ENCODE data around the gene HIRIP3.
"Not testable (repeated sequence)": the region's sequence is repeated elsewhere in the genome, so short reads cannot be mapped to it uniquely, and the experiment has no call there.

The HIRIP3 gene

DNA sequence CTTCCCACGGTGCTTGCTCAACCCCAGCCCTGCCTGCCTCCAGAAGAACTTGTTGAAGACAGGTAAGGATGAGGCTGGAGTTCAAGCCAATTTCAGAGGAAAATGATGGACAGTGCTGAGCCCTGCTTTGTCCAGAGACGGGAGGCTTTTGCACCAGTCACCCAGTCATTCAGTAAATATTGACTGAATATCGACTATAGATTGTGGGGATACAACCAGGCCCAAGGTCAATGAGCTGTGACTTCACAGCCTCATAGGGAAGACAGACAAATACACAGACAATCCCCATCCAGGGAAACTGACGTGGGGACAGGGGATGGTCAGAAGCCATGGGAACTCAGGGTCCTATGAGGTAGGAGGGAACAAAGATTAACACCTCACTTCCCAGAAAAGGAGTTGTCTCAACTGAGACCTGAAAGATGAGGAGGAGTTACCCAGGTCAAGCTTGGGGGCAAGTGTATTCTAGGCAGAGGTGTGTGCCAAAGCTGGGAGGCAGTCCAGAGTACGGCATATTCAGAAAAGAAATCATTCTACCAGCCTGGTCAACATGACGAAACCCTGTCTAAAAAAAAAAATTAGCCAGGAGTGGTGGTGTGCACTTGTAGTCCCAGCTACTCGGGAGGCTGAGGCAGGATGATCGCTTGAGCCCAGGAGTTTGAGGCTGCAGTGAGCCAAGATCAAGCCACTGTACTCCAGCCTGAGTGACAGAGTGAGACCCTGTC is 21.3 kb upstream of the HIRIP3 start:
- H3K4me3 ChIP-seq (ENCODE audit: low read length), result no peak overlapping the region
- TF ChIP-seq, protein P1, sequence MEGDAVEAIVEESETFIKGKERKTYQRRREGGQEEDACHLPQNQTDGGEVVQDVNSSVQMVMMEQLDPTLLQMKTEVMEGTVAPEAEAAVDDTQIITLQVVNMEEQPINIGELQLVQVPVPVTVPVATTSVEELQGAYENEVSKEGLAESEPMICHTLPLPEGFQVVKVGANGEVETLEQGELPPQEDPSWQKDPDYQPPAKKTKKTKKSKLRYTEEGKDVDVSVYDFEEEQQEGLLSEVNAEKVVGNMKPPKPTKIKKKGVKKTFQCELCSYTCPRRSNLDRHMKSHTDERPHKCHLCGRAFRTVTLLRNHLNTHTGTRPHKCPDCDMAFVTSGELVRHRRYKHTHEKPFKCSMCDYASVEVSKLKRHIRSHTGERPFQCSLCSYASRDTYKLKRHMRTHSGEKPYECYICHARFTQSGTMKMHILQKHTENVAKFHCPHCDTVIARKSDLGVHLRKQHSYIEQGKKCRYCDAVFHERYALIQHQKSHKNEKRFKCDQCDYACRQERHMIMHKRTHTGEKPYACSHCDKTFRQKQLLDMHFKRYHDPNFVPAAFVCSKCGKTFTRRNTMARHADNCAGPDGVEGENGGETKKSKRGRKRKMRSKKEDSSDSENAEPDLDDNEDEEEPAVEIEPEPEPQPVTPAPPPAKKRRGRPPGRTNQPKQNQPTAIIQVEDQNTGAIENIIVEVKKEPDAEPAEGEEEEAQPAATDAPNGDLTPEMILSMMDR (conservative IDR thresholded peaks at IDR 0.05; ENCODE audit: low read length), result no peak
- no peak for DNase-seq (ENCODE audit: low read depth)

DNA sequence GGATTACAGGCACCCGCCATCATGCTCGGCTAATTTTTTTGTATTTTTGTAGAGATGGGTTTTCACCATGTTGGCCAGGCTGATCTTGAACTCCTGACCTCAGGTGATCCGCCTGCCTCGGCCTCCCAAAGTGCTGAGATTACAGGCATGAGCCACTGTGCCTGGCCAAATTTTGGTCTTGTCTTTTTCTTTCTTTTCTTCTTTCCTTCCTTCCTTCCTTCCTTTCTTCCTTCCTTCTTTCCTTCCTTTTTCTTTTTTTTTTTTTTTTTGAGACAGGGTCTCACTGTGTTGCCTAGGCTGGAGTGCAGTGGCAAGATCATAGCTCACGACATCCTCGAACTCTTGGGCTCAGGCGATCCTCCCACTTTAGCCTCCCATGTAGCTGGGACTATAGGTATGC is 20.0 kb upstream of the HIRIP3 start:
- DNase-seq (ENCODE audit: low read depth); H3K4me3 ChIP-seq (ENCODE audit: low read length): not testable (repeated sequence)

DNA sequence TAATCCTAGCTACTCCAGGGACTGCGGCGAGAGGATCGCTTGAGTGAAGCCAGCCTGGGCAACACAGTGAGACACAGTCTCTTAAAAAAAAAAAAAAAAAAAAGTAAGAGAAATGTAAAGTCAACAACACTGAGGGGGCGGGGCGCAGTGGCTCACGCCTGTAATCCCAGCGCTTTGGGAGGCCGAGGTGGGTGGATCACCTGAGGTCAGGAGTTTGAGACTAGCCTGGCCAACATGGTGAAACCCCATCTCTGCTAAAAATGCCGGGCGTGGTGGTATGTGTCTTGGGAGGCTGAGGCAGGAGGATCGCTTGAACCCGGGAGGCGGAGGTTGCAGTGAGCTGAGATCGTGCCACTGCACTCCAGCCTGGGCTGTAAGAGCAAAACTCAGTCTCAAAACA is 17.2 kb upstream of the HIRIP3 start:
- DNase-seq (ENCODE audit: low read depth); H3K4me3 ChIP-seq (ENCODE audit: low read length): not testable (repeated sequence)

DNA sequence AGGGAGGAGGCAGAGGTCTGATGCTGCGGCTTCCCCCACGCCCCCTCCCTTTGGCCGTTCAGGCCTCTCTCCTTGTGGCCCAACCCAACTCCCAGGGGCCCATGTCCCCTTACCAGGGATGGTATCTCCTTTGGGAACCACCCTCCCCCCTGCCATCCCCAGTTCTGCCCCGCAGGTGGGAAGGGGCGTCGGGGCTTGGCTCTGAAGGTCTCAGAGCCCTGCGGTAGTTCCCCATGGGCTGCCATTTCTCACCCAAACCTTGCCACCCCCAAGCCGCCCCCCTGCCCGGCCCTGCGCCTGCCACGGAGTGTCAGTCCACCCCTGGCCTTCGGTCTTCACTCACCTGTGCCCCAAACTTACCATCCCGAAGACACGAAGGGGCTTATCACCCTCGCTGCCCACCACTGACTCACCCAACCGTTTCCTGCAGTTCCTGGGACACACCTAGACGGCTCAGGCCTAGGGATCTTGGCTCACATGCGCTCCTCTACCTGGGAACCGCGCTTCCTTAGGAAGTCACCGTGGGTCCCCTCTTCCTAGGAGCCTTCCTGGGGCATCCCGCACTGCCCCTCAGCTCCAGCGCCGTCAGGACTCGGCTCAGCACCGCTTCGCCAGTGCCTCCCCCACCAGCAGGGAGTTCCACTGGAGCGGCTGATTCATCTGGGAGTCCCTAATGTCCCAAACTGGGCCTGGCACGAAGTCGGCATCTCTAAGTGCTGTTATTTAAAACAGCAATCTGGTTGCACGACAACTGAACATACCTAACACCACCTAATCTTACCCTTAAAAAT is 16.5 kb upstream of the HIRIP3 start:
- H3K4me3 ChIP-seq (ENCODE audit: low read length), result no peak overlapping the region
- TF ChIP-seq, protein P1 (conservative IDR thresholded peaks at IDR 0.05; ENCODE audit: low read length), result no peak
- DNase-seq (ENCODE audit: low read depth), result no peak

DNA sequence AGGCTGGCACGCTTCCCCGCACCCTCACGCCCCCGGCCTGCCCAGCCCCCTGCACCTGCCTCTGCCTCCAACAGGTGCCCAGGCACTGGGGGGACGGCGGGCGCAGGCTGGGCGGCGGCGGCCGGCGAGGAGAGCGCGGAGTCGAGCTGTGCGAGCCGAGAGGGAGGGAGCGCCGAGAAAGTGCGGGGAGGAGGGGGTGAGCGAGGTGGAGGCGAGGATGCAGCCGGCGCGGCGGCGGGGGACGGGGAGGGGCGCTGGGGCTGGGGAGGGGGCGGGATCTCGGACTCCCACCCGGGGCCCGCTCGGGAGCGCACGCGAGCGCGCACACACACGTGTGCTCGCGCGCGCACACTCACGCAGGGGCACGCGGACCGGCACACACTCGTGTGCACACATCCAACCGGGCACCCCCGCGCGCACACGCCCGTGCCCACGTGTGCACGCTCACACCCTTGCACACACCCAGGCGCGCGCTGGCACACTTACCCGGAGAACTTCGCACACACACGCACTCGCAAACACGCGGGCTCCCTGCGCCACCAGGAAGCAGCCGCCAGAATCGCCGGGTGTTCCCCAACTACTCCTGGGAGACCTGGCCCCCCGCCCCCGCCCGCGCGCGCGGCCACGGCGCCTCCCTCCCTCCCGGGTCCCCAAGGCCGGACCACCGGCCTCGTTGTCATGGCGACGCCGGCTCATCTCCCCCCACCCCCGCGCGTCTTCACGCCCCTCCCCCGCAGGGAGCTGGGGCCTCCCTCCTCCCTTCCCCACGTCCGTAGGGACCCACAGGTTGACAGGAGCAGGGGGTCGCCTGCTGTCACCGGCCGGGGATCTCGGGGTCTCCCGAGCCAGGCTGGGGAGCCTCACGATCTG is 15.7 kb upstream of the HIRIP3 start, which contains the start of gene DOC2A:
DOC2A (minus strand) TSS at position 184 of the 870 bp plus-strand sequence. CDS start 805 bp downstream, outside the sequence.
- no peak for DNase-seq (ENCODE audit: low read depth)
- TF ChIP-seq, protein P1 (conservative IDR thresholded peaks at IDR 0.05; ENCODE audit: low read length), result no peak
- peak within 1 kb of the TSS; percentile 36 for H3K4me3 ChIP-seq (ENCODE audit: low read length)

DNA sequence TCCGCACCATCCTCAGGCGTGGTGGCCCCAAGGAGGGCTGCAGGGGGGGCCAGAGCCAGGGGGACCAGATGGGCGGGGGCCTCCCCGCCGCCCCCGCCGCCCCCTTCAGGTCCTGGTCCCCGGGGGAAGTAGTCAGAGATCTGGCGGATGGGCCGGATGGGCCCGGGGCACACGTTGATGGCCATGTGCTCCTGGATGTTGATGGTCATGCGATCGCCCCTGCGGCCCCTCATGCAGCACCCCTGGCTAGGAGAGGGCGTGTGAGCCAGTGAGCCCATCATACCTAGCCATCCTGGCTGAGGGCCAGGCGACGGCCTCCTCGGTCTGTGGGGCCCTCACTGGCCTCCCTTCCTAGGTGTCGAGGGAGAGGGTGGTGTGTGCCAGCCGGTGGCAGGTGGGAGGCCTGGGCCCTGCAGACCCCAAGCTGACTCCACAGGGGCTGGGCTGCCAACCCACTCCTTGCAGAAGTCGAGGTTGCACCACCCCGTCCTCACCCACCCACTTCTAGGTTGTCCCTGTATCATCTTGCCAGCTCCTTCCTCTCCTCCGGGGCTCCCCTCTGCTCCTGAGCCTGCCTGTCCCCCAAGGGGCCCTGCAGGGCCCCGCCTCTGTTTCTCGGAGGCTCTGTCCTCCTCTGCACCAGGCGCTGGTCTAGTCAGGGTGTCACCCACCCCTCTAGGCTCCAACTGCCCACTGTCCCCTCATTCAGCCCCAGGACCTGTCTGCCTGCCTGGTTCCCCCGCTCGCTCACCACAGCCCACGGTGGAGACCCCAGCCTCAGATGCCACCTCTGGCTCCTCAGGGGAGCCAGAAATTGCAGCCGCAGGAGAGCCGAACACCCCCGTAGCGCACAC is 14.8 kb upstream of the HIRIP3 start:
- TF ChIP-seq, protein P1 (conservative IDR thresholded peaks at IDR 0.05; ENCODE audit: low read length), result no peak
- no peak overlapping the region for H3K4me3 ChIP-seq (ENCODE audit: low read length)
- DNase-seq (ENCODE audit: low read depth), result no peak

DNA sequence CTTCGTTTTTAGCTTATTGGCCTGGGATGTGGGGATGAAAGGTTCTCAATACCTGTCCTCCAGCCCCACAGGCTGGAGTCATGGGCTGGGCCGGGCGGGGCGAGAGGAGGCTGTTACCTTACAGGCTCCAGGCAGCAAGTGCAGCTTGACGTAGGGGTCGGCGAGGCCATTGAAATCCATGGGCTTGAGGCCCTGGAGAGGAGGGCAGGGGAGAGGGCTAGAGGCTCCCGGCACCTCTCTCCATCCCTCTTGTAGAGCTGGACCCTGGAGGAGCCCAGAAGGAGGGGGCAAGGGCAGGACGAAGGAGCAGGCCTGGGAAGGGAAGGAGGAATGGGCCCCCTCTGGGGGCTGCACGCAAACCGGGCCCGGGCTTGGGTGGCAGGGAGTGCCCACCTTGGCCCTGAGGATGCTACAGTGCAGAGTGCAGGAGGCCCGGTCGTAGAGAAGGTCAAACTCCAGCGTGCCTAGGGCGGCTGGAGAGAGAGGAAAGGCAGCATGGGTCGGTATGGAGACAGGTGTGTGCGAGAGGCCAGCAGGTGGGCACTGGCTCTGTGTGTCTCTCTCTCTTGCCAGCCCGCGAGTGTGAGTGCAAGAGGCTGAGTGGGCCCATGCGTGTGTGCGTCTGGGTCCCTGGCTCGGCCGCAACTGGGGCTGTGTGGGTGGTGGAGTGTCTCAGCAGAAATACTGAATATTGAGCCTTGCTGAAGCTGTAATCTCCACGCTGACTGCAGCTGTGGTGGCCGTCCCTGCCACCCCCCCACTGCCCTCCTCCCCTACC is 13.9 kb upstream of the HIRIP3 start:
- TF ChIP-seq, protein P1 (conservative IDR thresholded peaks at IDR 0.05; ENCODE audit: low read length), result no peak
- H3K4me3 ChIP-seq (ENCODE audit: low read length), result no peak overlapping the region
- no peak for DNase-seq (ENCODE audit: low read depth)
